C4-2B (cell line): ENCODE measurements around the gene ZNF341.

Experiments used
- ZFX ChIP-seq: fragments of 450-650 bp; IDR thresholded peaks from 2 replicates; pipeline ENCODE4 v1.6.1; 2017
- TF ChIP-seq, protein P1 (sequence below): fragments of 450-650 bp; conservative IDR thresholded peaks from 2 replicates; pipeline ENCODE4 v1.5.1; 2017; ENCODE audit warnings: mild to moderate bottlenecking

DNA sequence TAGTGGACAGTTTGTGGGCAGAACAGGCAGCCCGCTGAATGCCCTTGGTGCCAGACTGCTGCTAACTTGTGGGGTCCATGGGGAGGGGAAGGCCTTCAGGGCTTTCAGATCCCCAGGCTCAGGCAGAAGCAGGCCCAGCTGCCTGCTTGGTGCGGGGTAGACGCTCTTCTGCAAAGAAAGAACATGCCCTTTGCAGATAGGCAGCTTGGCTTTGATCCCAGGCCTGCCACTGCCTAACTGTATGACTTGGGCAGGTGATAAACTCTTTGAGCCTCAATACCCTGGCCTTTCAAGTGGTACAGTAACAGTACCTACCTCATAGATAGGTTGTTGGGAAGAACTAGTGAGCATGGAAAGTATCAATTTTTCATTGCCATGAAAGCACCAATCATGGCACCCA lies 107.8 kb downstream of the ZNF341 start:
- TF ChIP-seq, protein P1, sequence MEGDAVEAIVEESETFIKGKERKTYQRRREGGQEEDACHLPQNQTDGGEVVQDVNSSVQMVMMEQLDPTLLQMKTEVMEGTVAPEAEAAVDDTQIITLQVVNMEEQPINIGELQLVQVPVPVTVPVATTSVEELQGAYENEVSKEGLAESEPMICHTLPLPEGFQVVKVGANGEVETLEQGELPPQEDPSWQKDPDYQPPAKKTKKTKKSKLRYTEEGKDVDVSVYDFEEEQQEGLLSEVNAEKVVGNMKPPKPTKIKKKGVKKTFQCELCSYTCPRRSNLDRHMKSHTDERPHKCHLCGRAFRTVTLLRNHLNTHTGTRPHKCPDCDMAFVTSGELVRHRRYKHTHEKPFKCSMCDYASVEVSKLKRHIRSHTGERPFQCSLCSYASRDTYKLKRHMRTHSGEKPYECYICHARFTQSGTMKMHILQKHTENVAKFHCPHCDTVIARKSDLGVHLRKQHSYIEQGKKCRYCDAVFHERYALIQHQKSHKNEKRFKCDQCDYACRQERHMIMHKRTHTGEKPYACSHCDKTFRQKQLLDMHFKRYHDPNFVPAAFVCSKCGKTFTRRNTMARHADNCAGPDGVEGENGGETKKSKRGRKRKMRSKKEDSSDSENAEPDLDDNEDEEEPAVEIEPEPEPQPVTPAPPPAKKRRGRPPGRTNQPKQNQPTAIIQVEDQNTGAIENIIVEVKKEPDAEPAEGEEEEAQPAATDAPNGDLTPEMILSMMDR, result no peak
- TF ChIP-seq ZFX, result no peak
